Heart right ventricle (tissue), 16 donors: ENCODE measurements around the gene UPF2. TPM values are rescaled to one million over a fixed set of nuclear protein-coding genes. Genes with fewer than 3 reads are reported as not detected.
A peak's percentile ranks its signal among the peaks of the same experiment; 100 is the strongest.

Source experiments
- ATAC-seq, 8 donors: fragments of 200-7000 bp; cut with Tn5 transposase; one replicate each; pipeline ENCODE4 v1.9.1; 2020; ENCODE audit warnings: mild to moderate bottlenecking in 8 of 8, moderate library complexity in 8 of 8, moderate number of reproducible peaks in 1 of 8
- DNase-seq, 2 donors: peaks; one replicate each; pipeline ENCODE4 v3.0.0-alpha.2; 2020
- H3K27ac ChIP-seq, 10 donors: fragments of 200-600 bp; sonication (generic) in 2 of 10; one replicate each; pipeline versions ENCODE4 v1.5.0 to v1.8.0; 2020 to 2022; ENCODE audit warnings: mild to moderate bottlenecking in 3 of 10
- H3K27me3 ChIP-seq, 7 donors: fragments of 200-600 bp; one replicate each; pipeline ENCODE4 v1.8.0; 2021 to 2022; ENCODE audit warnings: mild to moderate bottlenecking in 2 of 7
- H3K36me3 ChIP-seq, 9 donors: fragments of 200-600 bp; sonication (generic) in 1 of 9; one replicate each; pipeline versions ENCODE4 v1.5.0 to v1.8.0; 2020 to 2022; ENCODE audit warnings: mild to moderate bottlenecking in 2 of 9
- H3K4me1 ChIP-seq, 9 donors: fragments of 200-600 bp; sonication (generic) in 1 of 9; one replicate each; pipeline versions ENCODE4 v1.5.0 to v1.8.0; 2020 to 2022; ENCODE audit warnings: mild to moderate bottlenecking in 4 of 9
- H3K4me3 ChIP-seq, 10 donors: fragments of 200-600 bp; sonication (generic) in 2 of 10; one replicate each; pipeline versions ENCODE4 v1.5.0 to v1.8.0; 2020 to 2022; ENCODE audit warnings: mild to moderate bottlenecking in 7 of 10, moderate library complexity in 2 of 10
- H3K9me3 ChIP-seq, 11 donors: fragments of 200-600 bp in 10 of 11; sonication (generic) in 2 of 11; one replicate each; pipeline versions ENCODE4 v1.5.0 to v1.8.0; 2013 to 2022; ENCODE audit warnings: mild to moderate bottlenecking in 2 of 11, control low read depth in 1 of 11, moderate library complexity in 1 of 11
- WGBS, 2 donors: extraction: QIAGEN DNeasy Blood & Tissue Kit; methylation state at CpG; one replicate each; pipeline ENCODE4 v1.1.7; 2013; ENCODE audit warnings: inconsistent platforms in 1 of 2; 5-methylcytosine and 5-hydroxymethylcytosine counted together
- intact Hi-C, 10 donors: fragments of 100-400 bp; cut with DNase I; formaldehyde crosslinking; loops; one replicate each; pipeline versions ENCODE4 v1.11.1 to v1.14.2; 2022
- polyA plus RNA-seq, 2 donors: library from polyadenylated mRNA; stranded (reverse); fragments of 200-250 nt; gene quantifications; one replicate each; pipeline ENCODE4 v1.2.3, GENCODE V29; 2013
- total RNA-seq, 10 donors: library from RNA; stranded (reverse); fragmentation: NEBNext Ultra II Directional in 3 of 10; extraction: Animal tissue kit (Norgen Biotek cat#: 25700) in 3 of 10; gene quantifications; one replicate each; pipeline versions ENCODE4 v1.2.1 to v1.2.4, GENCODE V29; 2021 to 2023
- TF ChIP-seq, protein P1 (sequence below), 9 donors: fragments of 200-600 bp; sonication (generic) in 2 of 9; IDR thresholded peaks; one replicate each; pipeline versions ENCODE4 v1.5.0 to v1.8.0; 2021 to 2022; ENCODE audit warnings: antibody characterized with exemption in 9 of 9, mild to moderate bottlenecking in 5 of 9, moderate library complexity in 1 of 9
- donor health status: Arrhythmogenic right ventricular cardiomyopathy.
- donor health status: ischemic (EF 13 %, LVEDD 7.1; RV severe dilation, severe dysfunction).
- donor health status: healthy with polysubstance abuse.
- donor health status: DM: no; HTN: yes; CAD: no.
- donor health status: DM: no; HTN: no; CAD: no.
- donor health status: ischemic (EF 25% LVEDD 6.9; RV normal size, moderate dysfunction).
- donor health status: ischemic (EF 25% LVEDD 5.7; RV mildly dilated, moderate dysfunction).
- donor health status: healthy.
- donor health status: DM: yes; HTN: yes; CAD: no.
- donor health status: Ischemic cardiomyopathy.
- donor health status: ischemic (EF 35%, LVEDD 5.7; RV mildly dilated, moderate dysfunction).
- donor health status: nonischemic (EF 11% LVEDD 7.7; RV severe dilation, severe dysfunction).
- donor health status: DM: yes; HTN: yes; CAD: no.
- donor health status: PGD.
- donor health status: ischemic (EF 29% LVEDD 5.4; RV normal size, mild dysfunction).
- donor health status: nonischemic (EF 23%, LVEDD 6.1; RV moderate dilation, normal function).

Gene UPF2
- total and polyA plus RNA-seq, 12 donors: 7.9 to 20.2 (median 15.3) TPM

DNA sequence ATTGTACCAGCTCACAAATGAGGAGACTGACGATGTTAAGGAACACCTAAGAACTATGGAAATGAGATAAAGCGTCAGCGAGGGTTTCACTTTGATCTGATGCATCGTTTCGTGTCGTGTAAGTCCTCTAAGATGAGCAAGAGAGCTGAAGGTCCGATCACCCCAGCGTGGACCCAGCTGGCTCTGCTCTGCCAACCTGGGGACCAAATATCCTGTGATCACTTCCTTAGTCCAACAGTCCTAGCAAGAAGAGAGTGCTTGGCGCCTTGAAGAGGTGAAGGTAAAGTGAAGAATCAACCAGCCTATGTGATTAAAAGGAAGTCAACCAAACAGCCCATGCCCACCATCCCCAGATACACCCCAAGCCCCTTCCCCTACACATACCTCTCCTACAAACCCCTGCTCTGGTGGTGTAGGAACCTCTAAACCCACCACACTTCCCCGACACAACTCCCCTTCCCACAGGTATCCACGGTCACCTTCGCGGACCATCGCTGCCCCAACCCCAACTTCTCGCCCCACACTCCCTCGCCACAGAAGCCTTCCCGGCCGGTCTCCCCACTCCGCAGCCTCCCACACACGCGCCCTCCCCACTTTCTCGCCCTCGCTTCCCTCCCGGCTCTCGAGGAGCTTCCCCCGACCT, 722 bp downstream of the UPF2 start:
- Histone ChIP-seq H3K9me3 (no peaks in the 10 kb centered on the region), H3K27me3 (no peaks in the 10 kb centered on the region), H3K4me1 (peaks cover 0 to 23% (median 17%) of the 10 kb centered on the region in 9 donors), H3K4me3 (peak overlapping the region; percentile 94 to 100 (median 98)), H3K36me3 (no peaks in the 10 kb centered on the region), H3K27ac (peak overlapping the region; percentile 90 to 100 (median 98))
- intact Hi-C loops: loop anchor here in 1 of 10 donors (2.0 kb wide), 1 partner anchor 27 kb away; the partner anchor contains the start of gene DHTKD1
- ATAC-seq (peak in 1 of 8 donors; percentile 8), DNase-seq (no peak)
- TF ChIP-seq, protein P1, sequence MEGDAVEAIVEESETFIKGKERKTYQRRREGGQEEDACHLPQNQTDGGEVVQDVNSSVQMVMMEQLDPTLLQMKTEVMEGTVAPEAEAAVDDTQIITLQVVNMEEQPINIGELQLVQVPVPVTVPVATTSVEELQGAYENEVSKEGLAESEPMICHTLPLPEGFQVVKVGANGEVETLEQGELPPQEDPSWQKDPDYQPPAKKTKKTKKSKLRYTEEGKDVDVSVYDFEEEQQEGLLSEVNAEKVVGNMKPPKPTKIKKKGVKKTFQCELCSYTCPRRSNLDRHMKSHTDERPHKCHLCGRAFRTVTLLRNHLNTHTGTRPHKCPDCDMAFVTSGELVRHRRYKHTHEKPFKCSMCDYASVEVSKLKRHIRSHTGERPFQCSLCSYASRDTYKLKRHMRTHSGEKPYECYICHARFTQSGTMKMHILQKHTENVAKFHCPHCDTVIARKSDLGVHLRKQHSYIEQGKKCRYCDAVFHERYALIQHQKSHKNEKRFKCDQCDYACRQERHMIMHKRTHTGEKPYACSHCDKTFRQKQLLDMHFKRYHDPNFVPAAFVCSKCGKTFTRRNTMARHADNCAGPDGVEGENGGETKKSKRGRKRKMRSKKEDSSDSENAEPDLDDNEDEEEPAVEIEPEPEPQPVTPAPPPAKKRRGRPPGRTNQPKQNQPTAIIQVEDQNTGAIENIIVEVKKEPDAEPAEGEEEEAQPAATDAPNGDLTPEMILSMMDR (IDR thresholded peaks at IDR 0.05): no peak
- whole genome bisulfite sequencing, 2 donors: 0 to 1% methylated on average over 26 of the region's 26 CpGs

DNA sequence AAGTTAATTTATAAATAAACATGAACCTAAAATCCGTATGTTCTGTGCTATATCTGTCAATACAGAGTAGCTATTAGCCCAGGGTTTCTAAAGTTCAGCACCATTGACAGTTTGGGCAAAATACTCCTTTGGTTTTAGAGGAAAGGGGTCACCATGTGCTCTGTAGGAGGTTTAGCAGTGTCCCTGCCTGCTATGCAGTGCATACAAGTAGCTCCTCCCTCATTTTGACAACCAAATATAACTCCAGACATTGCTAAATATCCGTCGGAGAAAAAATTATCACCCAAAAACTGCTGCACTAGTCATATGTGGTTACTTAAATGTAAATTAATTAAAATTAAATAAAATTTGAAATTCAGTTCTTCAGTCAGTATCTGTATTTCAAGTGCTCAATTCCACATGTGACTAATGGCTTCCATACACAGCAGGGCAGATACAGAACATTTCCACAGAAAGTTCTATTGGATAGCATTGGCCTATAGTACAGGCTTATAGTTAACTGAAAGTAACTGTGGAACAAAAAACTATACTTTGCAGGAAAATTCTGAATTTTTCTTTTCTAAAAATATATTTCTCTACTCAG, 6.4 kb downstream of the UPF2 start:
- no peaks in the 10 kb centered on the region for H3K27me3 ChIP-seq
- ATAC-seq (no peak), DNase-seq (no peak)
- peaks cover 0 to 17% (median 8%) of the 10 kb centered on the region in 9 donors for H3K4me1 ChIP-seq
- no peaks in the 10 kb centered on the region for H3K9me3 ChIP-seq
- peaks cover 0 to 46% (median 22%) of the 10 kb centered on the region in 9 donors for H3K36me3 ChIP-seq
- H3K4me3 ChIP-seq: no peak overlapping the region
- TF ChIP-seq, protein P1 (IDR thresholded peaks at IDR 0.05): no peak
- H3K27ac ChIP-seq: no peak overlapping the region
- intact Hi-C loops: no loop called here
- 57 to 68% methylated on average over 3 of the region's 3 CpGs for WGBS, 2 donors

DNA sequence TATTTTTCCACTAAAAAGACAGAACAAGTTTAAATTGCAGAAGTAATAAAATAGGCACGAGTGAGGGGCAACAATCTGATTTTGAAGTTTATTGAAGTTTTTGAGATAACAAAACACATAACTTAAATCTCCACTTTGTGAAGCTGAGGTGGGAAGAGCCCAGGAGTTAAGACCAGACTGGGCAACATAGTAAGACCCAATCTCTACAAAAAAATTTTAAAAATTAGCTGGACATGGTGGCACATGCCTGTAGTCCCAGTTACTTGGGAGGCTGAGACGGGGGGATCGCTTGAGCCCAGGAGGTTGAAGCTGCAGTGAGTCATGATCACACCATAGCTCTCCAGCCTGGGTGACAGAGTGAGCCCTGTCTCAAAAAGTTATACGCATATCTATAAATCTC, 11.2 kb downstream of the UPF2 start:
- H3K27me3 ChIP-seq: no peaks in the 10 kb centered on the region
- WGBS, 2 donors: 94 to 95% methylated on average over 4 of the region's 4 CpGs
- TF ChIP-seq, protein P1 (IDR thresholded peaks at IDR 0.05): no peak
- peaks cover 0 to 9% (median 0%) of the 10 kb centered on the region in 9 donors for H3K4me1 ChIP-seq
- no peaks in the 10 kb centered on the region for H3K9me3 ChIP-seq
- H3K27ac ChIP-seq: no peak overlapping the region
- DNase-seq: no peak
- H3K4me3 ChIP-seq: no peak overlapping the region
- intact Hi-C loops: no loop called here
- ATAC-seq: no peak
- peaks cover 0 to 90% (median 36%) of the 10 kb centered on the region in 9 donors for H3K36me3 ChIP-seq

DNA sequence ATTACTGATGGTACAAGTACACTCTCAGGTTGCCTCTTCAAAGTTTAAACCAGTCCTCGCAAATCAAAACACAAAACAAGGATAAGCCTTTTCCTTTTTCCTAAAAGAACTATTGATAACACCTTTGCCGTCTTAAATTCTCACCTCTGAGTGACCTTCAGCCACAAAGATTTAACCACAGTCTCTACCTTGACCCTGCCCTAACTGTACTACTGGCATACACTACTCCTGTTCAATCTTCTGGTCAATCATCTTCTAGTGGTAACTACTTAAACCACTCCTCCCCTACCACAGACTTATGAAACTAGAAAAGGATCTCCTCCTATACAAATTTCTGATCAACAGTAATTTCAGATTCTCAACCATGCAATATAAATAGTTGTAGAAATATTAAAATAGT, 15.1 kb downstream of the UPF2 start:
- WGBS, 2 donors: 86 to 89% methylated on average over 2 of the region's 2 CpGs
- DNase-seq (no peak), ATAC-seq (no peak)
- Histone ChIP-seq H3K27ac (no peak overlapping the region), H3K36me3 (peaks cover 0 to 76% (median 22%) of the 10 kb centered on the region in 9 donors), H3K4me3 (no peak overlapping the region), H3K27me3 (no peaks in the 10 kb centered on the region), H3K9me3 (no peaks in the 10 kb centered on the region), H3K4me1 (peaks cover 0 to 5% (median 0%) of the 10 kb centered on the region in 9 donors)
- intact Hi-C loops: no loop called here
- TF ChIP-seq, protein P1 (IDR thresholded peaks at IDR 0.05): no peak
